Measurements from ENCODE around the gene IL16.

IL16 gene

GRCh38 chr15:81209635-81210034 lies 13.0 kb downstream of the IL16 start:
- no peak for DNase-seq (ENCODE audit: low spot score)

GRCh38 chr15:81211376-81211775 lies 14.7 kb downstream of the IL16 start:
- no peak for DNase-seq (ENCODE audit: low spot score)

DNA sequence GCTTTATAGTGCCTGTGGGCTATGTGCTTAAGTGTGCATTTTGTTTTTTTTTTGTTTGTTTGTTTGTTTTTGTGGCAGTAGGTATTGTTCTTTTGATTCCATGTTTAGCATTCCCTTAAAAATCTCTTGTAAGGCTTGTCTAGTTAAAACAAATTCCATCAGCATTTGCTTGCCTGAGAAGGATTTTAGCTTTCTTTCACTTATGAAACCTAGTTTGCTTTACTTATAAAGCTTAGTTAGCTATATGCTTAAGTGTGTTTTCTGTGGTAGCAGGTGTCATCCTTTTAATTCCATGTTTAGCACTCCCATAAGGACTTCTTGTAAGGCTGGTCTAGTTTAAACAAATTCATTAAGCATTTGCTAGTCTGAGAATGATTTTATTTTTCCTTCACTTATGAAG lies 17.3 kb downstream of the IL16 start:
- DNase-seq (ENCODE audit: low spot score): no peak

DNA sequence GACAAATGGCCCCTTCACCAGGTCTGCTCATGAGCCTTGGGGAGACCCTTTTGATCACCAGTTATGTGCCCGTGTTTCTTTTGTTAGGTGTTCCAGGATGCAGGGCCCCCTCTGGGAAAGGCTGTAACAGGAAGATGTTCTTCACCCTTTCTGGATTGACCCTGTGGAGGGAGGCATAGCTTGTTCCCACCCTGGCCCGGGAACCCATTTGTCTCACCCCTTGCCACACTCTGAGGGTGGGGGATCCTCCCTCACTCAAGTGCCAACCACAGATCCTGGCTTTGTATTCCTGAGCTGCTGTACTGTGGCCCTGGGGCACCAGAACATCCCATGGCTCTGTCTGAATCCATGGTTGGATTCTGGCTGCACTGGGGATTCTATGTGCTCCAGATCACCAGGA lies 18.9 kb downstream of the IL16 start:
- DNase-seq (ENCODE audit: low spot score): no peak

DNA sequence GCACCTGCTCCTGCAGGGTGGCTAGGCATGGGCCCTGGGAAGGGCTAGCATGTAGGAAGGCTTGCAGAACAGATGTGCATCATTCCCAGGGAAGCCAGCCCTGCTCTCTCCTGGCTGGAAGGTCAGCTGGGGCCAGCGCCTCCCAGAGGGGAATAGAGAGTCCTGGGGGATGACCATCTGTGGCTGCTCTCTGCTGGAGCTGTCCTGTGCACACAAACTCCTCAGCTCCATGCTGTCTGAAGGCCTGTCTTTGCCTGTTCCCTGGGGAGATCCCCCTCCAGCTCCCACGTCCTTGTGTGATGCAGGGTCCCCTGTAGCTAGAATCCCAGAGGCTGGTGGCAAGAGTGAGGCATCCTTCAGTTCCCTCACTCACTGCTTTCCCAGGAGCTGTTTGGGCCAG lies 19.3 kb downstream of the IL16 start:
- DNase-seq (ENCODE audit: low spot score): no peak

- no peak for DNase-seq (ENCODE audit: low spot score)
These were observed 19.7 kb downstream of the IL16 start for GRCh38 chr15:81216422-81216821.

DNA sequence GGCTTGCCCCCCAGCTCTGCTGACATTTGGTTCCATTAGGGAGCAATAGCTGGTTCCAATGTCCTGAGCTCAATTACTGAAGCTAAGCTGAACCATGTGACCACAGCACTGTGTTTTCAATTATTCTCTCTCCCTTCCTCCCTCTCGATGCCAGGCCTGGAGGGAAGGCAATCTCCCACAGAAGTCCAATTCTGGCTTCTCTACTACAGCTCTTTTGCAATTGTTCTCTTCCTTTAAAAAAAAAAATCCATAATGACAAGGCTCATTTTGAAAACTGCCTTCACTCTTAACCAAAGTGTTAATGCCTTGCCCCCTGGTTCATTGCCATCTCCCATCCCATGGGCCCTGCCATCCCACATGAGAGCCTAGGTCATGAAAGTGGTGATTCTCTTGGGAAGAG lies 24.8 kb downstream of the IL16 start:
- DNase-seq (ENCODE audit: low spot score): no peak

DNA sequence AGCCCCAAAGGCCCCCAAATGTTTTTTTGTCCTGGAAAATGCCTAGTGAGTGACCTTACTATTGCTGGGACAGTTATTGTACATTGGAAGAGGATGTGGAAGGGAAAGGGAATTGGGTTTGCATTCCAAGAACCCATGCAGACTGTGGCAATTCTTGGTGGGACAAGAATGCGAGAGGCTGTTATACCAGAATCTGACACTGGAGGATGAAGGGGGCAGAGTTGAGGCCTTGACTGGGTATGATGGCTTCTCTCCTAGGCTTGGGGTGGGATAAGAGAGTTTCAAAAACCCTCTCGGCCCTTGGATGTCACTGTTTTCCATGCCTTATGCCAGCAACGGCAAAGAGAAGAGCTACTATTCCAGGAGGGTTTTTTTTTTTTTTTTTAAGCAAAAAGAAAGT lies 25.3 kb downstream of the IL16 start:
- no peak for DNase-seq (ENCODE audit: low spot score)

DNA sequence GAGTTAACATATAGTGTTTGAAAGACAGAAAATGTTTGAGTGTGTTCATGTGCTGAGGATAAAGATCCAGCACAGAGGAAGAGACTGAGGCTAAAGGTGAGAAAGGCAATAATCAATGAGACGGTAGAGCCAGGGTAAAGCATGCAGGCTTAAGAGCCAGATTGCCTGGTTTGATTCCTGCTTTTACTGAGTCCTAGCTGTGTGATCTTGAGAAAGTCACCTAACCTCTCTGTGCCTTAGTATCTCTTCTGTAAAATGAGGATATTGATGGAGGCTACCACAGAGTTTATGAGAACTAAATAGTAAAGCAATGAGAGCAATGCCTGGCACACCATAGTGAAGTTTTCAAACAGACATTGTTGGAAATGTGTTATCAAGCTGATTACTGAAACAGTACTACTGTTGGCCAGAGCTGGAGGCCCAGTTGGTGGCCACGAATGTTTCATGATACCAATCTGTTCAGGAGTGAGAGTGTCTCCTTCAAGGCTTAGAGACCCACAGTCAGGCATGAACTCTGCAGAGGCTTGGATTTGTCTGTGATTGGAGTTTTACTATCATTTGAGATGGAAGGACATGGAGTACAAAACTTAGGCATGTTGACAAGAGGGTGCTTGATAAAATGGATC lies 26.8 kb downstream of the IL16 start:
- no peak for DNase-seq (ENCODE audit: low spot score)

GRCh38 chr15:81224232-81224631 lies 27.6 kb downstream of the IL16 start:
- no peak for DNase-seq (ENCODE audit: low spot score)

DNA sequence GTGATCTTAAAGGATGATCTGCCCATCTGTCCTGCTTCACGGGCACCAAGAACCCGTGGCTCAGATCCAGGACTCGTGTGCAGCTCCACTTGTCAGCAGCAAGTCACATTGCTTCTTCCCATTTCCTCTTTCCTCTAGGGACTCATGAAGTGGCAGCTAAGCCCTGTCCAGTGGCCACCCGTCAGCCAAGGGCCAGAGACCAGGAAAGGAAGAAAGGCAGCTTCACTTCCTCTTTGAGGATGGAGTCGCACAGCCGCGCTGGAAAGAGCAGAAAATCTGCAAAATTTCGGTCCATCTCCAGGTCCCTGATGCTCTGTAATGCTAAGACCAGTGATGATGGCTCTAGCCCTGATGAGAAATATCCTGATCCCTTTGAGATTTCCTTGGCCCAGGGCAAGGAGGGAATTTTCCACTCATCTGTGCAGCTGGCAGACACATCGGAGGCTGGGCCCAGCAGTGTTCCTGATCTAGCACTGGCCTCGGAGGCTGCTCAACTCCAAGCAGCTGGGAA lies 28.5 kb downstream of the IL16 start:
- DNase-seq (ENCODE audit: low spot score): no peak

GRCh38 chr15:81227716-81228115 lies 31.0 kb downstream of the IL16 start:
- DNase-seq (ENCODE audit: low spot score): no peak

- no peak for DNase-seq (ENCODE audit: low spot score)
These were observed 32.9 kb downstream of the IL16 start for GRCh38 chr15:81229586-81229985.

GRCh38 chr15:81235276-81236123 lies 38.8 kb downstream of the IL16 start:
- DNase-seq (ENCODE audit: low spot score): no peak

DNA sequence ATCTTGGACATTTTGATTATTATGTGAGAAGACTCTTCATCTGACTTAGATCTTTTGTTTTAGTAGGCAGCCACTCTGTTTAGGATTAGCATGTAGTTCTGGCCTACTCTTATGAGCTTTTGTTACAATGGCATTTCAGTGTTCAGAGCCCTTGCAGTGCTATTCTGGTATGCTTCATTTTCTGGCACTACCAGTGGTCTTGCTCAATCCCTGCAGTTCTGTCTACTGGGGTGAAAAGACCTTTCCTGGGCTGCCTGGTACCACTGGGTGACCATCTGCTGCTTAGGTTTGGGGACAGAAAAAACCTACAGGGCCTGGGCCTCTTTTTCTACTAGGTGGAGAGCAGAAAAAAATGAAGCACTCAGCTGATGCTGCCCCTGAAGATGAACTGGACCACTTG lies 42.5 kb downstream of the IL16 start:
- DNase-seq (ENCODE audit: low spot score): no peak

DNA sequence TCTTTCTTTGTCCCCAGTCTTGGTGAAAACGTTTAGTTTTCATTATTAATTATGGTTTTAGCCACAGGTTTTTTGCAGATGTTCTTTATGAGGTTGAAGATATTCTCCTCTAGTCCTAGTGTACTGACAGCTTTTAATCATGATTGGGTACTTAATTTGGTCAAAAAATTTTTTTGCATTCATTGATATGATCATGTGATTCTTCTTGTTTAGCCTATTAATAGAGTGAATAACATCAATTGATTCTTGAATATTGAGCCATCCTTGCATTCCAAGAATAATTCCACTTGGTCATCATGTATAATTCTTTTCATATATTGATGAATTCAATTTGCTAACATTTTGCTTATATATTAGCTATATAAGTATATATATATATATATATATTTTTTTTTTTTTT lies 46.1 kb downstream of the IL16 start:
- DNase-seq (ENCODE audit: low spot score): no peak

DNA sequence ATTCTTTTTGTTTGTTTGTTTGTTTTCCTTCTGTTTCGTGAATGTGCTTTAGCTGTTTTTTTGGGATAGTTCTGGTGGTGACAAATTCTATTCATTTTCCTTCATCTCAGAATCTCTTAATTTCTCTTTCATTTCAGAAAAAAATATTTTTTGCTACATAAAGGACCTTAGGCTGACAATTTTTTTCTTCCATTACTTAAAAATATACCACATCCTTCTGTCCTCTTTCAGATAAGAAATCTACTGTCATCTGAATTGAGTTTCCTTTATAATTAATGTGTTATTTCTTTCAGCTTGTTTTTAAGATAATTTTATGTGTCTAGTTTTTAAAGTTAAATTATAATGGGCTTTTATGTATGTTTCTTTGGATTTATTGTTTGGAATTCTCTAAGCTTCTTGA lies 47.6 kb downstream of the IL16 start:
- DNase-seq (ENCODE audit: low spot score): no peak

DNA sequence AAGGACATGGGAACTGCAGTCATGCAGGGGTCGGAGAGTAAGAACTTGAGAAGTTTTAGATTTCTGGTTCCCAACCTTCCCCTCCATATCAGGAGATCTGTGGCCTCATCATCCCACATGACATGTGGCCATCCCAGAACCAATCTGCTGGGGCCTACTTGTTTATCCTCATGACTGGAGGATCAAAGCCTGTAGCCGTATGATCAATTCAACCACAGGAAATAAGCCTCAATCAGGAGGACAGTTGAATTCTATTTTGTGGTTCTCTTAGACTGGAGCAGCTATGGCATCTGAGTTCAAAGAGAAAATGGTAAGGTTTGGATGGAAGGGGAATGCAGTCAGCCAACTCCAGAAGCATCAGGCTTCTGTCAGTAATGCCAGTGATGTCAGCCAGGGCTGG lies 57.2 kb downstream of the IL16 start:
- no peak for DNase-seq (ENCODE audit: low spot score)

DNA sequence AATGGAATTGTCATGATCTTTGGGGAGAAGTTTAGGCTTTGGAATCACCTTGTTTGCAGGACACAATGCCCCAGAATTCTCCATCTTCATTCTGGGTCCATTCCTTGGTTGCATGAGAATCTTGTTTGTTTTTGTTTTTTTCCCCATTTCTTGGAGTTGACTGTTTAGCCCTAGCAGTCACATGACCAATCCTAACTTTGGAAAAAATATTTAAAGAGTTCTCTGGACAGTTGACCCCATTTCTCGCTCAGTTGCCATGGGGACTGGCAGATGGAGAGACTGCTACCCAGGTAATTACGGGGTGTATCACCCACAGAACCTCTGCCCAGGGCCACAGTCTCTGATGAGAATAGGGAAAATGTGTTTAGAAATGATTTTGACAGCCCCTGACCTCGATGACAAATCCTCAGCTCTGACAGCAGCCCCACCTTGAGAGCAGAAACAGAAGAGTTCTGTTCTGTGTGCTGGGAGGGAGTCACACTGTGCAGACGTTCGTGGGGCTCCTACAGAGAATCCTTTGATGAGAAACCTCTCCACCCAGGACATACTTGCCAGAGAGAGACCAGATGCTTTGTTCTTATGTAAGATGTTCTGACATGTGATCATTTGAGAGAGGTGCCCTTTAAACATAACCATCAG lies 57.7 kb downstream of the IL16 start:
- no peak for DNase-seq (ENCODE audit: low spot score)

- no peak for DNase-seq (ENCODE audit: low spot score)
These were observed 58.2 kb downstream of the IL16 start for GRCh38 chr15:81254916-81255290.

DNA sequence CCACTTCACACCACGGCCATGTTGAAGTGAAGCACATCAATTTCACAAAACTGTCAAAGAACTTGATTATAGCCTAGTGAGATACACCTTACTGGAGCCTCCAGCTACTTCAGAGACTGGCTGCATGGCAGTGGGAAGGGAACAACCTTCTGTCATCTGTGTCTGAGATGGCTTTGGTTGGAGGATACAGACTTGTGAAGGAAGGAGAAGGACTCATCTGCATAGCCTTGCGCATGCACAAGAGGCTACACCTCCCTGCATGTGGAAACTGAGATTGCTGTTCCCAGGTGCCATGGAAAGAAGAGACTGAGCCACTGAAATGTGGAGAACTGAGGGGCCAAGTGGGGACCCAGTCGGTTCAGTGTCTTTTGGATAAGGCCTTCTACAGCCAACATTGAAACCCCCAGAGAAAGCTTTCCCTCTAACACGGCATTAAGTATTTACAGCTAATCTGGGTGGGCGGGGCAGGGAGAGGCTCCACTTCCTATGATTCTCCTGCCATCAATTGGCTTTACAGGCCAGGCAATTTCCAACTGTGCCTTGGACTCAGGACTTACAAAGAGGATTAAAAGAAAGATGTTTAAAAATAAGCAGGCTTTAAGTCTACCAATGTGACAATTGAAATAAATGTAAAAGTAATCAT lies 58.8 kb downstream of the IL16 start:
- DNase-seq (ENCODE audit: low spot score): no peak

- DNase-seq (ENCODE audit: low spot score): no peak
These were observed 59.3 kb downstream of the IL16 start for GRCh38 chr15:81255958-81256320.

DNA sequence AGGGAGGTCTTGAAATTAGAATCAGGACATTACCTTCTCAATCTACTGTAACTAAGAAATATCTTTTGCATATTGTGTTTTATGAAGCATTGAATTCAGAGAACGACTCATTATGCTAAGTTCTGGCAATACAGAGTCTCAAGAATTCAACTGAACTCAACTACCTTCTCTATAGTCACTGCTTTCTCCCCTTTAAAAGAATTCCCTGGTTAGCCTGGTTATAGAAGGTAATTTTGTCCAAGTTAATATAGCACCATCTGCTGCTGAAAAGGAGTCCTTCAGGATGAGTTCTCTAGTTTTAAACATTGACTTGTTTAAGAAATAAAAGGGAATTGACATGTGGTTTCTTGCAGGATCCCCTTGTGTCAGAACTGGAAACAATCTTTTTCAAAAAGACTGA lies 60.2 kb downstream of the IL16 start:
- no peak for DNase-seq (ENCODE audit: low spot score)
